ENCODE data around the gene ACTC1. TPM values are rescaled to one million over a fixed set of nuclear protein-coding genes. Genes with fewer than 3 reads are reported as not detected.
A peak's percentile ranks its signal among the peaks of the same experiment; 100 is the strongest.

The ACTC1 gene
- polyA plus RNA-seq, 2 of the 4 experiments (the other 2 are of a cell fraction), result 0.22 to 1.1 TPM

GRCh38 chr15:34757262-34757661 lies 38.1 kb downstream of the ACTC1 start (continued):
- no peak for TF ChIP-seq REST (IDR thresholded peaks at IDR 0.05)
- no peak for TF ChIP-seq HOXA7 (CRISPR knock-in tag; IDR thresholded peaks at IDR 0.05)
- no peak for TF ChIP-seq E2F6 (IDR thresholded peaks at IDR 0.05; ENCODE audit: borderline replicate concordance, low read depth)
- TF ChIP-seq TP53 (CRISPR knock-in tag; IDR thresholded peaks at IDR 0.05), result no peak
- TF ChIP-seq KDM1A (IDR thresholded peaks at IDR 0.05; ENCODE audit: low read depth), result no peak
- no peak for TF ChIP-seq HOXB5 (CRISPR knock-in tag; IDR thresholded peaks at IDR 0.05)
- no peak for TF ChIP-seq PBX3 (IDR thresholded peaks at IDR 0.05)
- TF ChIP-seq ESRRA (IDR thresholded peaks at IDR 0.05; ENCODE audit: borderline replicate concordance, low read length), result no peak
- no peak for TF ChIP-seq CTCF (IDR thresholded peaks at IDR 0.05)
- no peak for TF ChIP-seq CHD2 (IDR thresholded peaks at IDR 0.05; ENCODE audit: low read length, partially characterized antibody)

GRCh38 chr15:34755419-34755773 lies 40.0 kb downstream of the ACTC1 start:
- DNase-seq (ENCODE audit: low read depth in 1 of 2, low spot score in 1 of 2) (no peak), FAIRE-seq (no peak), ATAC-seq (0 out of 6 replicates have a peak, but pooled peaks of 1 of the 2 experiments have one; percentile 13)
- Histone ChIP-seq H3K27ac (no peak overlapping the region), H3K4me2 (peak overlapping the region; percentile 92), H3K9me3 (0 out of 3 replicates have a peak, but pooled peaks cover 2% of the 10 kb centered on the region), H3K4me1 (peaks cover 8% of the 10 kb centered on the region; the same call in 1 of the 3 replicates), H3K4me3 (peak overlapping the region; percentile 43)
- TF ChIP-seq NFE2L2 (conservative IDR thresholded peaks at IDR 0.05; ENCODE audit: low read length), result no peak
- TF ChIP-seq SMC3 (IDR thresholded peaks at IDR 0.05), result no peak
- TF ChIP-seq KDM5A (IDR thresholded peaks at IDR 0.05), result no peak
- 9% methylated on average over 11 of the region's 11 CpGs for WGBS (ENCODE audit: missing lambda C conversion rate)
- CTCF ChIA-PET, result interaction anchor here (0.6 kb wide), 1 partner anchor 9 kb away, joined by 3 read pairs; no protein-coding TSS in a partner anchor
- POLR2A ChIA-PET, result no interaction called here

- peaks cover 8% of the 10 kb centered on the region; the same call in 1 of the 3 replicates for H3K4me1 ChIP-seq
- POLR2A ChIA-PET, result no interaction called here
- DNase-seq (ENCODE audit: low read depth in 1 of 2, low spot score in 1 of 2) (no peak), ATAC-seq (peak; percentile 40 to 72; a peak in 4 of 6 replicates), FAIRE-seq (no peak)
- peak within 1 kb of the TSS; percentile 92 for H3K4me2 ChIP-seq
- H3K4me3 ChIP-seq, result peak within 1 kb of the TSS; percentile 43
- CTCF ChIA-PET, result no interaction called here
- TF ChIP-seq CHD4 (IDR thresholded peaks at IDR 0.05; ENCODE audit: borderline replicate concordance), result no peak
- no peak for TF ChIP-seq EHF (CRISPR knock-in tag; IDR thresholded peaks at IDR 0.05)
- TF ChIP-seq GATA3 (IDR thresholded peaks at IDR 0.05; ENCODE audit: borderline replicate concordance), result no peak
- TF ChIP-seq PHF8 (IDR thresholded peaks at IDR 0.05; ENCODE audit: borderline replicate concordance, low read depth), result no peak
- no peak for TF ChIP-seq CBX8 (IDR thresholded peaks at IDR 0.05)
- no peak for TF ChIP-seq ESRRA (IDR thresholded peaks at IDR 0.05; ENCODE audit: borderline replicate concordance, low read length)
- WGBS (ENCODE audit: missing lambda C conversion rate), result 7% methylated on average over 33 of the region's 81 CpGs
- H3K9me3 ChIP-seq, result 0 out of 3 replicates have a peak, but pooled peaks cover 2% of the 10 kb centered on the region
- H3K27ac ChIP-seq, result no peak within 1 kb of the TSS
These were observed 40.5 kb downstream of the ACTC1 start, which contains the start of gene GJD2 for GRCh38 chr15:34754674-34755418. Gene GJD2 (minus strand): TSS chr15:34754998. CDS start chr15:34754488, 510 bp downstream.

Measured in A549 (cell line).